GM12878 (cell line): ENCODE data around the gene PCBP1. TPM values are rescaled to one million over a fixed set of nuclear protein-coding genes. Genes with fewer than 3 reads are reported as not detected.

ENCODE experiments used
- ATAC-seq: fragments of 200-7000 bp; cut with Tn5 transposase; 3 replicates; pipeline ENCODE4 v1.9.1; 2020; ENCODE audit warnings: mild to moderate bottlenecking, moderate library complexity
- BruUV-seq: library from RNA; stranded (reverse); fragments of 400-500 nt; replicated peaks from 2 replicates; lab custom pipeline; 2021; lab: Mats Ljungman, UMichigan
- CTCF ChIA-PET: fragments of 300-600 bp; sonication (Branson Sonifier 250); formaldehyde crosslinking; extraction: SDS; loops from one replicate; lab custom pipeline; 2021; ENCODE audit warnings: inconsistent platforms; lab: Yijun Ruan, JAX
- POLR2A ChIA-PET: fragments of 350-600 bp; formaldehyde crosslinking; extraction: SDS; loops from one replicate; lab custom pipeline; 2021; ENCODE audit warnings: inconsistent platforms; lab: Charles Lee
- RAD21 ChIA-PET: fragments of 300-600 bp; sonication (Branson Sonifier 250); formaldehyde crosslinking; loops from one replicate; lab custom pipeline; 2023; ENCODE audit warnings: antibody characterized with exemption; ENCODE audit not compliant: unreplicated experiment; lab: Charles Lee
- SMC1A ChIA-PET: fragments of 300-600 bp; sonication (Branson Sonifier 250); formaldehyde crosslinking; loops from one replicate; lab custom pipeline; 2023; ENCODE audit not compliant: unreplicated experiment, uncharacterized antibody; lab: Charles Lee
- DNase-seq: peaks from one replicate; pipeline ENCODE4 v3.0.0-alpha.2; 2011; ENCODE audit warnings: low read depth, low spot score
- FAIRE-seq: peaks from 3 replicates; lab custom pipeline; 2011; peaks lifted over from hg19 to GRCh38; lab: Jason Lieb, UNC
- H2AFZ ChIP-seq: 2 replicates; pipeline ENCODE4 v1.6.0; 2011; ENCODE audit warnings: low read depth, low read length, control low read depth; ENCODE audit not compliant: control insufficient read depth
- H3K27ac ChIP-seq: 2 replicates; pipeline ENCODE4 v1.5.1; 2011; ENCODE audit warnings: control low read depth; ENCODE audit not compliant: control insufficient read depth, insufficient read depth
- H3K27me3 ChIP-seq, 2 experiments: replicated peaks in 1 of 2; 2 replicates each; pipeline versions ENCODE4 v1.6.0 to v1.6.1; 2011; ENCODE audit warnings: low read length in 1 of 2; ENCODE audit not compliant: control insufficient read depth in 2 of 2, insufficient read depth in 2 of 2
- H3K36me3 ChIP-seq, 2 experiments: 2 replicates each; pipeline ENCODE4 v1.5.1; 2011; ENCODE audit warnings: low read length in 1 of 2; ENCODE audit not compliant: control insufficient read depth in 2 of 2, insufficient read depth in 2 of 2
- H3K4me1 ChIP-seq: 2 replicates; pipeline ENCODE4 v1.6.1; 2011; ENCODE audit warnings: mild to moderate bottlenecking, low read length, moderate library complexity, mixed read lengths; ENCODE audit not compliant: control insufficient read depth, insufficient read depth
- H3K4me2 ChIP-seq: 2 replicates; pipeline ENCODE4 v1.6.0; 2011; ENCODE audit warnings: control low read depth; ENCODE audit not compliant: control insufficient read depth, insufficient read depth
- H3K4me3 ChIP-seq: fragments of 200-600 bp; sonication (generic); 2 replicates; pipeline ENCODE4 v1.5.1; 2016
- H3K79me2 ChIP-seq: 2 replicates; pipeline ENCODE4 v1.6.0; 2011; ENCODE audit warnings: low read length; ENCODE audit not compliant: control insufficient read depth, insufficient read depth
- H3K9ac ChIP-seq: 2 replicates; pipeline ENCODE4 v1.8.0; 2011; ENCODE audit warnings: low read length, control low read depth, mixed read lengths; ENCODE audit not compliant: control insufficient read depth, insufficient read depth
- H3K9me3 ChIP-seq: replicated peaks from 3 replicates; pipeline ENCODE4 v1.5.1; 2011; ENCODE audit warnings: mild to moderate bottlenecking, low read length; ENCODE audit not compliant: control insufficient read depth, insufficient read depth
- H4K20me1 ChIP-seq: 2 replicates; pipeline ENCODE4 v1.6.0; 2011; ENCODE audit not compliant: control insufficient read depth, insufficient read depth
- ATF7 ChIP-seq: fragments of 450-650 bp; IDR thresholded peaks from 2 replicates; pipeline ENCODE4 v1.6.1; 2016; ENCODE audit warnings: low read depth, mild to moderate bottlenecking
- EP300 ChIP-seq, 2 experiments: fragments of 150-350 bp in 1 of 2; IDR thresholded peaks; 2 replicates each; pipeline ENCODE4 v1.6.1; 2011 to 2012; ENCODE audit warnings: low read depth in 2 of 2, low read length in 2 of 2, borderline replicate concordance in 1 of 2, improper control_type of control experiment in 1 of 2, inconsistent platforms in 1 of 2; ENCODE audit not compliant: control insufficient read depth in 1 of 2
- MEF2A ChIP-seq: IDR thresholded peaks from 2 replicates; pipeline ENCODE4 v1.6.1; 2011; ENCODE audit warnings: low read depth, mild to moderate bottlenecking, low read length, moderate library complexity; ENCODE audit not compliant: insufficient read depth
- MEF2B ChIP-seq: fragments of 450-650 bp; IDR thresholded peaks from 2 replicates; pipeline ENCODE4 v1.6.1; 2018; ENCODE audit warnings: mild to moderate bottlenecking, moderate library complexity; ENCODE audit not compliant: partially characterized antibody, poor library complexity, severe bottlenecking
- RAD51 ChIP-seq: fragments of 450-650 bp; IDR thresholded peaks from 2 replicates; pipeline ENCODE4 v1.6.1; 2016; ENCODE audit warnings: moderate library complexity, mild to moderate bottlenecking, inconsistent platforms
- ZNF384 ChIP-seq: IDR thresholded peaks from 2 replicates; pipeline ENCODE4 v1.6.1; 2012; ENCODE audit warnings: low read depth, mild to moderate bottlenecking, low read length, improper control_type of control experiment, borderline replicate concordance
- WGBS: methylation state at CpG from one replicate; pipeline ENCODE4 v1.1.6; 2016; ENCODE audit warnings: low lambda C conversion rate; ENCODE audit not compliant: insufficient replicate concordance, insufficient coverage; ENCODE audit errors: missing lambda C conversion rate; 5-methylcytosine and 5-hydroxymethylcytosine counted together
- in situ Hi-C: fragments of 300-500 bp; cut with MboI; formaldehyde crosslinking; loops from 9 replicates; pipeline ENCODE4 v1.14.3; 2018; ENCODE audit warnings: mixed read lengths
- intact Hi-C: fragments of 100-400 bp; cut with micrococcal nuclease; formaldehyde crosslinking; loops from one replicate; pipeline ENCODE4 v1.14.2; 2022; ENCODE audit not compliant: unreplicated experiment
- polyA plus RNA-seq, 11 experiments: library from polyadenylated mRNA; depleted of rRNA in 4 of 11; unstranded in 6 of 11; stranded (reverse) in 5 of 11; fragments of >200 nt; fragmentation: Nextera tagmentation in 4 of 11; fragmentation: Illumina TruSeq in 1 of 11; extraction: Ambion mirVana in 4 of 11; extraction: Trizol in 1 of 11; gene quantifications; 1 replicate in 1 of 11; 2 replicates in 10 of 11; pipeline versions ENCODE4 v1.2.1 to v1.2.3, GENCODE V29; 2011 to 2016; ENCODE audit warnings: inconsistent platforms in 2 of 11, missing spikeins in 2 of 11, low read depth in 1 of 11
- total RNA-seq, 4 experiments: library from RNA; depleted of rRNA in 3 of 4; stranded (reverse); fragments of >200 nt in 3 of 4; fragmentation: Illumina TruSeq in 1 of 4; extraction: Trizol in 1 of 4; gene quantifications; 2 replicates each; pipeline versions ENCODE4 v1.2.1 to v1.2.3, GENCODE V29; 2013 to 2021
- TF ChIP-seq, protein P1 (sequence below): fragments of 450-650 bp; IDR thresholded peaks from 2 replicates; pipeline ENCODE4 v1.6.1; 2016; ENCODE audit warnings: mild to moderate bottlenecking, moderate library complexity, borderline replicate concordance

Gene PCBP1
- total and polyA plus RNA-seq, 10 of the 15 experiments (the other 5 are each of a cell fraction or from before 2014, with no cell fraction given) = 24.4 to 494 (median 130) TPM

DNA sequence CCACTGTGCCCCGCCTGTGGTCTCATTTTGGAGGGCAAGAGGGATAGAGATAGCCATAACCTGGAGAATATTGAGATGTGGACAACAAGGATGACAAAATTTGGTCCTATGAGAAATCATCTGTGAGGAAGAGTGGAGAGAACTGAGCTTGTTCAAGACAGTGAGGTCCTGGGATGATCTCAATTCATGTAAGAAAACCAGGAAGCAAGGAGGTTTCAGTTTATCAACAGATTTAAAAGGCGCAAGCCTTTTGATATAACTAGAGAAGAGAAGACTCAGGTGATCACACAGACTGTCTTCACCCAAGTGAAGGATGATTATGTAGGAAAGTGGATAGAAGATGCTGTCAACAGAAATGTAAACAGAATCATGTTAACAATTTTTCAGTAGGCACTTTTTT, 39.1 kb downstream of the PCBP1 start:
- Histone ChIP-seq H3K79me2 (peaks cover 3% of the 10 kb centered on the region; the same call in 1 of the 2 replicates), H3K27me3 (no peaks in the 10 kb centered on the region), H4K20me1 (no peaks in the 10 kb centered on the region), H3K9me3 (no peaks in the 10 kb centered on the region), H3K4me3 (no peak overlapping the region), H3K36me3 (no peaks in the 10 kb centered on the region), H3K4me2 (peak overlapping the region; percentile 48), H3K4me1 (peaks cover 59% of the 10 kb centered on the region), H3K9ac (peak overlapping the region; percentile 39; the same call in 1 of the 2 replicates), H2AFZ (peak overlapping the region; percentile 68), H3K27ac (peak overlapping the region; percentile 95)
- POLR2A ChIA-PET = interaction anchor here (0.9 to 13.9 kb wide), 6 partner anchors 11 to 40 kb away, joined by 3 to 280 read pairs (median 106); partner anchors contain the start of gene PCBP1
- in situ Hi-C loops (no loop called here), intact Hi-C loops (no loop called here)
- SMC1A ChIA-PET = interaction anchor here (0.9 to 14.6 kb wide), 8 partner anchors 10 to 213 kb away, joined by 3 to 311 read pairs (median 27); partner anchors contain the start of gene MXD1
- DNase-seq (no peak), FAIRE-seq (no peak), ATAC-seq (no peak)
- CTCF ChIA-PET = interaction anchor here (0.9 to 3.0 kb wide), 8 partner anchors 8 to 57 kb away, joined by 3 to 22 read pairs (median 4); no protein-coding TSS in a partner anchor
- 0 out of 2 replicates have a peak, but pooled peaks have one; percentile 9 for TF ChIP-seq ZNF384
- no peak for TF ChIP-seq EP300 (IDR thresholded peaks at IDR 0.05; ENCODE audit: borderline replicate concordance in 1 of 2, control insufficient read depth in 1 of 2, low read depth in 2 of 2, low read length in 2 of 2)
- RAD21 ChIA-PET = interaction anchor here (0.9 to 14.2 kb wide), 10 partner anchors 9 to 212 kb away, joined by 3 to 234 read pairs (median 6); partner anchors contain the start of gene PCBP1
- 48% methylated on average over 2 of the region's 2 CpGs for WGBS
- BruUV-seq = no TSS peak

DNA sequence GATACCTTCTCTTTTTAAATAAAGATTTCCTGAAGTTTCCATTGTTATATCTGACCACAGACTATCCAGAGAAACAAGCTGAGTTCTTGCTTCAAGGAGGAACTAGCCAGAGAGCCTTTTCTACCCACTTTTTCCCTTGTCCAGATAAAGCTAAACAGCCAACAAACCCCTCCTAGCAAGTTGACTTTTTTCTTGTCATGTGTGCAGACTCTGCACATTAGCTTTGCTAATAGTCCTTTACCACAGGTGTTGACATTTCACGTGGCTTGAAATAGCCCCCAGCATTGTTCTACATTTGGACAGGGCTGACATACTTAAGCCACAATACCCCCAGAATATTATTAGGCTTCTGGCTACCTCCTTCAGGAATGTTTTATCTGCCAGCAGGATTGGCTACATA, 40.7 kb downstream of the PCBP1 start:
- ChIA-PET CTCF (interaction anchor here (1.5 to 1.6 kb wide), 2 partner anchors 12 kb away, joined by 4 to 6 read pairs; no protein-coding TSS in a partner anchor), RAD21 (interaction anchor here (0.9 to 14.2 kb wide), 9 partner anchors 8 to 215 kb away, joined by 3 to 234 read pairs (median 5); partner anchors contain the start of genes MXD1 and PCBP1), SMC1A (interaction anchor here (1.1 to 14.6 kb wide), 8 partner anchors 9 to 403 kb away, joined by 3 to 311 read pairs (median 25); no protein-coding TSS in a partner anchor), POLR2A (interaction anchor here (0.9 to 13.9 kb wide), 6 partner anchors 9 to 41 kb away, joined by 3 to 280 read pairs (median 98); partner anchors contain the start of gene PCBP1)
- Histone ChIP-seq H3K9me3 (no peaks in the 10 kb centered on the region), H3K9ac (peak overlapping the region; percentile 26; the same call in 1 of the 2 replicates), H4K20me1 (no peaks in the 10 kb centered on the region), H3K36me3 (no peaks in the 10 kb centered on the region), H2AFZ (peak overlapping the region; percentile 45), H3K4me1 (peaks cover 50% of the 10 kb centered on the region), H3K4me3 (no peak overlapping the region), H3K27me3 (no peaks in the 10 kb centered on the region), H3K4me2 (peak overlapping the region; percentile 48), H3K79me2 (peaks cover 6% of the 10 kb centered on the region), H3K27ac (peak overlapping the region; percentile 95)
- in situ Hi-C loops = no loop called here
- FAIRE-seq (no peak), DNase-seq (no peak), ATAC-seq (no peak)
- no TSS peak for BruUV-seq
- intact Hi-C loops = no loop called here
- WGBS = 0% methylated on average over 1 of the region's 1 CpG
- TF ChIP-seq RAD51 (peak; percentile 44; the same call in 1 of the 2 replicates), ATF7 (0 out of 2 replicates have a peak, but pooled peaks have one; percentile 14), MEF2A (0 out of 2 replicates have a peak, but pooled peaks have one; percentile 23), MEF2B (peak; percentile 21), EP300 (IDR thresholded peaks at IDR 0.05; ENCODE audit: borderline replicate concordance in 1 of 2, control insufficient read depth in 1 of 2, low read depth in 2 of 2, low read length in 2 of 2) (0 out of 4 replicates have a peak, but pooled peaks of 1 of the 2 experiments have one; percentile 21)
- TF ChIP-seq, protein P1, sequence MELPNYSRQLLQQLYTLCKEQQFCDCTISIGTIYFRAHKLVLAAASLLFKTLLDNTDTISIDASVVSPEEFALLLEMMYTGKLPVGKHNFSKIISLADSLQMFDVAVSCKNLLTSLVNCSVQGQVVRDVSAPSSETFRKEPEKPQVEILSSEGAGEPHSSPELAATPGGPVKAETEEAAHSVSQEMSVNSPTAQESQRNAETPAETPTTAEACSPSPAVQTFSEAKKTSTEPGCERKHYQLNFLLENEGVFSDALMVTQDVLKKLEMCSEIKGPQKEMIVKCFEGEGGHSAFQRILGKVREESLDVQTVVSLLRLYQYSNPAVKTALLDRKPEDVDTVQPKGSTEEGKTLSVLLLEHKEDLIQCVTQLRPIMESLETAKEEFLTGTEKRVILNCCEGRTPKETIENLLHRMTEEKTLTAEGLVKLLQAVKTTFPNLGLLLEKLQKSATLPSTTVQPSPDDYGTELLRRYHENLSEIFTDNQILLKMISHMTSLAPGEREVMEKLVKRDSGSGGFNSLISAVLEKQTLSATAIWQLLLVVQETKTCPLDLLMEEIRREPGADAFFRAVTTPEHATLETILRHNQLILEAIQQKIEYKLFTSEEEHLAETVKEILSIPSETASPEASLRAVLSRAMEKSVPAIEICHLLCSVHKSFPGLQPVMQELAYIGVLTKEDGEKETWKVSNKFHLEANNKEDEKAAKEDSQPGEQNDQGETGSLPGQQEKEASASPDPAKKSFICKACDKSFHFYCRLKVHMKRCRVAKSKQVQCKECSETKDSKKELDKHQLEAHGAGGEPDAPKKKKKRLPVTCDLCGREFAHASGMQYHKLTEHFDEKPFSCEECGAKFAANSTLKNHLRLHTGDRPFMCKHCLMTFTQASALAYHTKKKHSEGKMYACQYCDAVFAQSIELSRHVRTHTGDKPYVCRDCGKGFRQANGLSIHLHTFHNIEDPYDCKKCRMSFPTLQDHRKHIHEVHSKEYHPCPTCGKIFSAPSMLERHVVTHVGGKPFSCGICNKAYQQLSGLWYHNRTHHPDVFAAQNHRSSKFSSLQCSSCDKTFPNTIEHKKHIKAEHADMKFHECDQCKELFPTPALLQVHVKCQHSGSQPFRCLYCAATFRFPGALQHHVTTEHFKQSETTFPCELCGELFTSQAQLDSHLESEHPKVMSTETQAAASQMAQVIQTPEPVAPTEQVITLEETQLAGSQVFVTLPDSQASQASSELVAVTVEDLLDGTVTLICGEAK = no peak
